Cardiac muscle cell (in vitro differentiated cells and primary cell): ENCODE measurements around the gene UPF2. TPM values are rescaled to one million over a fixed set of nuclear protein-coding genes. Genes with fewer than 3 reads are reported as not detected.

ENCODE experiments used
- DNase-seq, 2 donors: peaks; one replicate each; pipeline versions ENCODE4 v3.0.0 to v3.0.0-alpha.2; 2010 to 2017; ENCODE audit warnings: low read depth in 1 of 2, low spot score in 1 of 2
- H3K27ac ChIP-seq: fragments of 200-600 bp; sonication (generic); 2 replicates; pipeline ENCODE4 v1.5.1; 2016
- H3K27me3 ChIP-seq: fragments of 200-600 bp; sonication (generic); 2 replicates; pipeline ENCODE4 v1.6.0; 2016; ENCODE audit warnings: control low read depth
- H3K36me3 ChIP-seq: fragments of 200-600 bp; sonication (generic); 2 replicates; pipeline ENCODE4 v1.5.1; 2016; ENCODE audit warnings: control low read depth
- H3K4me1 ChIP-seq: fragments of 200-600 bp; sonication (generic); 2 replicates; pipeline ENCODE4 v1.8.1; 2017; ENCODE audit warnings: low read depth, mild to moderate bottlenecking, mixed run types
- H3K4me3 ChIP-seq: fragments of 200-600 bp; sonication (generic); 2 replicates; pipeline ENCODE4 v1.5.1; 2016; ENCODE audit warnings: mild to moderate bottlenecking
- H3K9me3 ChIP-seq: fragments of 200-600 bp; sonication (generic); 2 replicates; pipeline ENCODE4 v1.5.1; 2017; ENCODE audit warnings: low read depth, mild to moderate bottlenecking, control low read depth
- CTCF ChIP-seq: IDR thresholded peaks from 2 replicates; pipeline ENCODE4 v1.5.1; 2012; ENCODE audit warnings: low read depth, mild to moderate bottlenecking, low read length
- polyA plus RNA-seq: library from polyadenylated mRNA; unstranded; fragments of >200 nt; fragmentation: Nextera tagmentation; extraction: Ambion mirVana; gene quantifications from 2 replicates; pipeline ENCODE4 v1.2.1, GENCODE V29; 2016
- total RNA-seq: library from RNA; depleted of rRNA; stranded (reverse); fragments of >200 nt; gene quantifications from 2 replicates; pipeline ENCODE4 v1.2.3, GENCODE V29; 2016

Gene UPF2
- total and polyA plus RNA-seq, 2 experiments from 2014 or later, result 12.8 to 13.2 TPM

DNA sequence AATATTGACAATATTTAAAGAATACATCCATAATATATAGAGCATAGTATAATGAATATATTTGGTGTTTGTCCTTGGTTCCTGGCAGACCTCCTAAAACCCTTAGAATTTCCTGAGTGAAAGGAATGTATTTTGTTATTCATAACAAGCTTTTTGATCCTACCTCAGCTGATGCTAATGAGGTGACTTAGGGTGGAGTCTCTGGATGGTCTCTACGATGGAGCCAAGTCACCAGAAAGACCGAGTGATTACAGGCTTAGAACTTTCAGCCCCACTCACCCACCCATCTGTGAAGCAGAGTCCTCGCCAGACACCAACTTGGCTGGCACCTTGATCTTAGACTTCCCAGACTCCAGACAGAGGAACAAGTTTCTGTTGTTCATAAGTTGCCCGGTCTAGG is 35.9 kb downstream of the UPF2 start:
- H3K27me3 ChIP-seq, result no peaks in the 10 kb centered on the region
- no peak for TF ChIP-seq CTCF
- no peak overlapping the region for H3K4me3 ChIP-seq
- no peaks in the 10 kb centered on the region for H3K4me1 ChIP-seq
- peaks cover 32% of the 10 kb centered on the region for H3K36me3 ChIP-seq
- no peak overlapping the region for H3K27ac ChIP-seq
- DNase-seq, result no peak
- no peaks in the 10 kb centered on the region for H3K9me3 ChIP-seq

DNA sequence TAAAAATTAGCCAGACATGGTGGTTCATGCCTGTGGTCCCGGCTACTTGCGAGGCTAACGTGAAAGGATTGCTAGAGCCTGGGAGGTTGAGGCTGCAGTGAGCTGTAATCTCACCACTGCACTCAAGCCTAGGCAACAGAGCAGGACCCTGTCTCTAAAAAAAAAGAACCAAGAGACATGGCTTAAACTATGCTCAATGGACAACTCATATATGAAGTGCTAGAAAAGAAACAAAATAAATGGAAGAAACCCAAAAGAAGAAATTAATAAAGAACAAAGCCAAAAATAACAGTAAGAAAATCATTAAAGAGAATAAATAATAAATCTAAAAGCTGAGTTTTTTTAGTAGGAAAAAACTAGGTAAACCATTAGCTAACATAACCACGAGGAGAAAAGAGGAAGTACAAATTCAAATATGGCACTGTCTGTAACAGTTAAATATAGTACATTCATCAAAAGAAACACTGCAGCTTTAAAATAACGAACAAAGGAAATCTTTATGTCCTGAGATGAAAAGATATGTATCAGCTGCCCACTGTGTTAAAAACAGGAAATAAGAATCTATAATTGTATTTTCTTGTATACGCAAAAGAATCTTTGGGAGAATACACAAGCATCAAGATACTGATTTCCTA is 48.7 kb downstream of the UPF2 start:
- Histone ChIP-seq H3K36me3 (peaks cover 9% of the 10 kb centered on the region), H3K27ac (no peak overlapping the region), H3K9me3 (no peaks in the 10 kb centered on the region), H3K4me3 (no peak overlapping the region), H3K27me3 (no peaks in the 10 kb centered on the region), H3K4me1 (peaks cover under 1% of the 10 kb centered on the region)
- TF ChIP-seq CTCF, result no peak
- no peak for DNase-seq

- Histone ChIP-seq H3K4me3 (no peak overlapping the region), H3K27me3 (no peaks in the 10 kb centered on the region), H3K4me1 (peaks cover 8% of the 10 kb centered on the region)
Observed at GRCh38 chr10:11988924-11989323, 53.7 kb downstream of the UPF2 start.

GRCh38 chr10:11986593-11987216 is 55.9 kb downstream of the UPF2 start:
- no peaks in the 10 kb centered on the region for H3K27me3 ChIP-seq
- H3K9me3 ChIP-seq, result no peaks in the 10 kb centered on the region
- peak; percentile 82 for TF ChIP-seq CTCF
- peak; percentile 85 to 90 for DNase-seq
- no peak overlapping the region for H3K27ac ChIP-seq
- no peak overlapping the region for H3K4me3 ChIP-seq
- peaks cover 8% of the 10 kb centered on the region for H3K4me1 ChIP-seq
- peaks cover 4% of the 10 kb centered on the region for H3K36me3 ChIP-seq

More at GRCh38 chr10:11988924-11989323, 53.7 kb downstream of the UPF2 start:
- Histone ChIP-seq H3K9me3 (no peaks in the 10 kb centered on the region), H3K36me3 (no peaks in the 10 kb centered on the region), H3K27ac (peak overlapping the region; percentile 27)
- no peak for DNase-seq
- no peak for TF ChIP-seq CTCF

DNA sequence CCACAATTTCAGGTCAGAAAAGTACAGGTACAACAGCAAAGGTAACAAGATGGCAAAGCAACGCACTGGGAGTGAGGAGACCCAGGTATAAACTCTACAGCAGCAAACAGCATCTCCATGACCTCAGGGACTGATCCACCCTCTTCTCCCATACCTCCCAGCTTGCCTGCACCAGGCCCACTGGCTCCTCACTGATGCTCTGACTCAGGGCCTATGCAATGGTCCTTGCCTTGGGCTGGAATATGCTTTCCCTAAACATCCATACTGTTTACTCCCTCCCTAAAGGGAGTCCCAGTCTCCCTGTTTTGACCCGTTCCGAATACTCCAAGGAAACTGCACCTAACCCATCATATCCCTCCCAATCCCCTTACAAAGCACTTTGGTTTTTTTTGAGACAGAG is 60.4 kb downstream of the UPF2 start:
- H3K36me3 ChIP-seq, result peaks cover 4% of the 10 kb centered on the region
- H3K4me1 ChIP-seq, result no peaks in the 10 kb centered on the region
- no peak for DNase-seq
- H3K27me3 ChIP-seq, result no peaks in the 10 kb centered on the region
- no peak overlapping the region for H3K27ac ChIP-seq
- no peaks in the 10 kb centered on the region for H3K9me3 ChIP-seq
- H3K4me3 ChIP-seq, result no peak overlapping the region
- no peak for TF ChIP-seq CTCF
